Lower lobe of right lung (tissue), 2 donors: ENCODE data around the gene TMIGD1. TPM values are rescaled to one million over a fixed set of nuclear protein-coding genes. Genes with fewer than 3 reads are reported as not detected.

Experiments
- ATAC-seq, 2 donors: fragments of 200-7000 bp; cut with Tn5 transposase; one replicate each; pipeline ENCODE4 v1.9.1; 2020 to 2022; ENCODE audit warnings: mild to moderate bottlenecking in 2 of 2, moderate library complexity in 2 of 2
- DNase-seq: peaks from one replicate; pipeline ENCODE4 v3.0.0-alpha.2; 2020
- H3K27ac ChIP-seq: fragments of 200-600 bp; one replicate; pipeline ENCODE4 v1.8.0; 2022
- H3K27me3 ChIP-seq: fragments of 200-600 bp; one replicate; pipeline ENCODE4 v1.8.0; 2022; ENCODE audit warnings: low read depth
- H3K36me3 ChIP-seq: fragments of 200-600 bp; one replicate; pipeline ENCODE4 v1.8.0; 2022; ENCODE audit warnings: mild to moderate bottlenecking
- H3K4me1 ChIP-seq: fragments of 200-600 bp; one replicate; pipeline ENCODE4 v1.8.0; 2022
- H3K4me3 ChIP-seq: fragments of 200-600 bp; one replicate; pipeline ENCODE4 v1.8.0; 2022; ENCODE audit warnings: mild to moderate bottlenecking
- H3K9me3 ChIP-seq: fragments of 200-600 bp; one replicate; pipeline ENCODE4 v1.8.0; 2022
- intact Hi-C: fragments of 100-400 bp; cut with DNase I; formaldehyde crosslinking; loops from one replicate; pipeline ENCODE4 v1.11.0; 2022
- total RNA-seq: library from RNA; stranded (reverse); fragmentation: NEBNext Ultra II Directional; extraction: Animal tissue kit (Norgen Biotek cat#: 25700); gene quantifications from one replicate; pipeline ENCODE4 v1.2.1, GENCODE V29; 2021
- TF ChIP-seq, protein P1 (sequence below): fragments of 200-600 bp; IDR thresholded peaks from one replicate; pipeline ENCODE4 v1.8.0; 2022; ENCODE audit warnings: antibody characterized with exemption, mild to moderate bottlenecking
- donor health status: DM: no; HTN: yes; CAD: no; lungs with severe emphysema.

Gene TMIGD1
- total RNA-seq, 1 donor from 2014 or later: not detected

DNA sequence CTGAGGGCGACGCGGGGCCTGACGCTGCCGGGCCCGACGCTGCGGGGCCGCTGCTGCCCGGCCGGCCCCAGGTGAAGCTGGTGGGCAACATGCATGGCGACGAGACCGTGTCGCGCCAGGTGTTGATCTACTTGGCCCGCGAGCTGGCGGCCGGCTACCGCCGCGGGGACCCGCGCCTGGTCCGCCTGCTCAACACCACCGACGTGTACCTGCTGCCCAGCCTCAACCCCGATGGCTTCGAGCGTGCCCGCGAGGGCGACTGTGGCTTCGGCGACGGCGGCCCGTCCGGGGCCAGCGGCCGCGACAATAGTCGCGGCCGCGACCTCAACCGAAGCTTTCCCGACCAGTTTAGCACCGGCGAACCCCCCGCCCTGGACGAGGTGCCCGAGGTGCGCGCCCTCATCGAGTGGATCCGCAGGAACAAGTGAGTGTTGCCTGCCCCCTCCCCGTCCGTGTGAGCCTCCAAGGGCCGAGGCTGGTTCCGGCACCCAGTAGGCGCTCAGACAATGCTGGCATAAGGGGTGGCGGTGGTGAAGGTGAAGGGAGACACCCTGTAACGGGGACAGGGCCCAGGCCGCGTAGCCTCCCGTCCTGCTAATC, 45.5 kb upstream of the TMIGD1 start:
- ATAC-seq: peak; percentile 36 to 42
- intact Hi-C loops: no loop called here
- Histone ChIP-seq H3K27ac (peak overlapping the region; percentile 90), H3K4me1 (peaks cover 56% of the 10 kb centered on the region), H3K27me3 (no peaks in the 10 kb centered on the region), H3K36me3 (no peaks in the 10 kb centered on the region), H3K4me3 (peak overlapping the region; percentile 87), H3K9me3 (no peaks in the 10 kb centered on the region)
- TF ChIP-seq, protein P1, sequence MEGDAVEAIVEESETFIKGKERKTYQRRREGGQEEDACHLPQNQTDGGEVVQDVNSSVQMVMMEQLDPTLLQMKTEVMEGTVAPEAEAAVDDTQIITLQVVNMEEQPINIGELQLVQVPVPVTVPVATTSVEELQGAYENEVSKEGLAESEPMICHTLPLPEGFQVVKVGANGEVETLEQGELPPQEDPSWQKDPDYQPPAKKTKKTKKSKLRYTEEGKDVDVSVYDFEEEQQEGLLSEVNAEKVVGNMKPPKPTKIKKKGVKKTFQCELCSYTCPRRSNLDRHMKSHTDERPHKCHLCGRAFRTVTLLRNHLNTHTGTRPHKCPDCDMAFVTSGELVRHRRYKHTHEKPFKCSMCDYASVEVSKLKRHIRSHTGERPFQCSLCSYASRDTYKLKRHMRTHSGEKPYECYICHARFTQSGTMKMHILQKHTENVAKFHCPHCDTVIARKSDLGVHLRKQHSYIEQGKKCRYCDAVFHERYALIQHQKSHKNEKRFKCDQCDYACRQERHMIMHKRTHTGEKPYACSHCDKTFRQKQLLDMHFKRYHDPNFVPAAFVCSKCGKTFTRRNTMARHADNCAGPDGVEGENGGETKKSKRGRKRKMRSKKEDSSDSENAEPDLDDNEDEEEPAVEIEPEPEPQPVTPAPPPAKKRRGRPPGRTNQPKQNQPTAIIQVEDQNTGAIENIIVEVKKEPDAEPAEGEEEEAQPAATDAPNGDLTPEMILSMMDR: no peak
- DNase-seq: peak; percentile 65

DNA sequence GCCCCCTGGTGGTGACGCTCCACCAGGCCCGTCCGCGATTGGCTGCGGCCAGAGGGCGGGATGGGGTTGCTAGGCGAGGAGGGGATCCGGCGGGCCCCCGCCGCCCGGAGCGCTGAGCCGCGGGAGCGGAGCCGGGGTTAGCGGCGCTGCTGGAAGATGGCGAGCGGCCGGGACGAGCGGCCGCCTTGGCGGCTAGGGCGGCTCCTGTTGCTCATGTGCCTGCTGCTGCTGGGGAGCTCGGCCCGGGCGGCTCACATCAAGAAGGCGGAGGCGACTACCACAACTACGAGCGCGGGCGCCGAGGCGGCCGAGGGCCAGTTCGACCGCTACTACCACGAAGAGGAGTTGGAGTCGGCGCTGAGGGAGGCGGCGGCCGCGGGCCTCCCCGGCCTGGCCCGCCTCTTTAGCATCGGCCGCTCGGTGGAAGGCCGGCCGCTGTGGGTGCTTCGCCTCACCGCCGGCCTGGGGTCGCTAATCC, 45.0 kb upstream of the TMIGD1 start, which contains the start of gene CPD:
CPD (plus strand) TSS at position 103 of the 478 bp plus-strand sequence; CDS start at position 157, 54 bp downstream.
- Histone ChIP-seq H3K27me3 (no peaks in the 10 kb centered on the region), H3K4me1 (peaks cover 54% of the 10 kb centered on the region), H3K9me3 (no peaks in the 10 kb centered on the region), H3K36me3 (no peaks in the 10 kb centered on the region), H3K27ac (peak within 1 kb of the TSS; percentile 90), H3K4me3 (peak within 1 kb of the TSS; percentile 87)
- DNase-seq (peak; percentile 96), ATAC-seq (peak; percentile 98 to 99)
- TF ChIP-seq, protein P1: no peak
- intact Hi-C loops: no loop called here

DNA sequence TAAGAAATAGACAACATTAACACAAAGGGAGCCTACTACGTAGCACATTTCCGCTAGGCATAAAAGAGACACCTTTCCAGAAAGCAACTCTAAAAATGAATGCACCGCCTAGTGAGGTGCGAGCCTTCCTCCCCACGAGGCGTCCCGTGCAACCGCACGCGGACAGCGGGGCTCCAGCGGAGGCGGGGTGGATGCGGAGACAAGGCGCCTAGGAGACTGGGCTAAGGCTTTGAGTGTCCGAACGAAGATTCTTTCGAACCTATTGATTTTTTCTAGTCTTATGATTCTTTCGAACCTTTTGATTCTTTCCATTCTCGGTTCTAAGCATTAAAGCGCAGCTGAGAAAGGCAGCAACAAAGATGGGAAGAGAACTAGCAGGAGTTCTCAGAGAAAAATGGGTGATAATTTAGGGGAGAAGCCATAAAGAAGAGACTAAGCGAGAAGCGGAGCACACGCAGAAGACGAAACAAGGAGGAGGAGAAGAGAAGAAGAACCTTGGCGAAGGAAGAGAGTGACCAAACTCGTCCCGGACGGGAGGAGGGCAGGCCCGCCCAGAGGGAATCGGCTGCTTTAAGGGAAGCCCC, 44.5 kb upstream of the TMIGD1 start:
- H3K9me3 ChIP-seq: no peaks in the 10 kb centered on the region
- H3K36me3 ChIP-seq: no peaks in the 10 kb centered on the region
- TF ChIP-seq, protein P1: no peak
- H3K4me3 ChIP-seq: peak overlapping the region; percentile 87
- no peaks in the 10 kb centered on the region for H3K27me3 ChIP-seq
- H3K27ac ChIP-seq: peak overlapping the region; percentile 90
- intact Hi-C loops: no loop called here
- DNase-seq (peak; percentile 65), ATAC-seq (peak; percentile 31 to 37)
- H3K4me1 ChIP-seq: peaks cover 49% of the 10 kb centered on the region

DNA sequence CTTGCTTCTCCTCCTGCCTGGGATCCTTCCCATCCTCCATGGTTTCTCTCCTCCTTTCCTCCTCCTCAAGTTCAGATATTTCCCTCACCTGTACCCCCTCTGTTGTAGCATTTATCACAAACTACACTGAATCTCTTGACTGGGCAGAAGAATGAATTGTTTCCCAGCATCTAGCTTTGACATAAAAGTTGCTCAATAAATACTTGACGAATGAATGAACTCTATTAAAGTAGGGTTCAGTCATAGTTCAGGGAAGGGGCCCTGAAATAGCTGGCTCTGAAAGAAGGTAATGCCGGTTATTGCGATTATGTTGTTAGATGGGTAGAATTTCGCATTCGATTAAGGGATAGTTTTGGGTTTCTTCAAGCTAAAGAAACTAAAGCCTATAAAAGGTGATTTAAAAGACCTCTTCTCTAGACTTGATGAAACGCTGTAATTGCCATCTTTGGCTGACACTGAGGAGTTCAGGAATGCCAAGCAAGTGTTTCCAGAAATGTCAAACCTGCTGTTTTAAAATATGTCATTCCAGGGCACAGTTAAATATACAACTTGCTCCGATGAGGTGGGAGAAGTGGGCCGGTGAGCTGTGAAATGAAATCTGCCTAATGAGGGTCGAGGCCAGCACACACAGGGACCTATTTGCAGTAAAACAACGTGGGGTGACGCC, 43.9 kb upstream of the TMIGD1 start:
- Histone ChIP-seq H3K27ac (peak overlapping the region; percentile 90), H3K36me3 (no peaks in the 10 kb centered on the region), H3K9me3 (no peaks in the 10 kb centered on the region), H3K4me1 (peaks cover 43% of the 10 kb centered on the region), H3K27me3 (no peaks in the 10 kb centered on the region), H3K4me3 (peak overlapping the region; percentile 87)
- TF ChIP-seq, protein P1: no peak
- no peak for DNase-seq
- no peak for ATAC-seq
- intact Hi-C loops: no loop called here

DNA sequence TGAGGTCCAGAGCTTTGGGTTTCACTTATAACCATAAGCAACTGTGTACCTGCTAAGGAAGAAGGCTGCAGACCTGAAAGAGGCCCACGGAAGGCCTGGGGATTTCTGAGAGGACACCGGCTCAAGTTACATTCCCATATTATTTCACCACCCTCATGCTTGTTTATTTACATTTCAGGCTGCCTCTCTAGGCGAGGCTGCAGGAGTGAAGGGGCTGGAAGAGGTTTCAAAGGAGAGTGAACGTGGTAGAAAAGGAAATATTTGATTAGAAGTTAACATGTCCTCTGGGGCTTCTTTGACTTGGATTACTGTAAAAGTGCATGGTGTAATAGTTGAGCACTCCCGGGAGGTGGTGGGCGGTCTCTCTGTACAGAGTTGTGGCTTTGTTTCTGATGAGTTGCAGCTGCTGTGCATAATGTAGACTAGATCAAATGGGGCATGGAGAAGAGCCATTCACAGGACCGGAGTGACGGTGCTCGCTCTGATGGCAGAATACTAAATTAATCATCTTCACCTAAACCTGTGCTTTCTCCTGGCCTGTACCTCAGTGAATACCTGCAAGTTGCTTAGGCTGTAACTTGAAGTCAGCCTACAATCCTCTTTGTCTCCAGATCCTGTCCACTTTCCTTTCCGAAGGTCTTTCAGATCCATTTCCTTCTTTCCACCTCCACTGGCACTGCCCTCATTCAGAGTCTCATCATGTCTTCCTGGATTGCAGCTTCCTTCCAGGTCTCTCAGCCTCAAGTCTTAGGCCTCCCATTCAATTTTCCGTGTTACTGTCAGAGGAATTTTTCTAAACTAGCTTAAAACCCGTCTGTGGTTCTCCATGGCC, 43.0 kb upstream of the TMIGD1 start:
- Histone ChIP-seq H3K27ac (peak overlapping the region; percentile 25), H3K9me3 (no peaks in the 10 kb centered on the region), H3K4me1 (peaks cover 34% of the 10 kb centered on the region), H3K36me3 (no peaks in the 10 kb centered on the region), H3K4me3 (no peak overlapping the region), H3K27me3 (no peaks in the 10 kb centered on the region)
- TF ChIP-seq, protein P1: no peak
- ATAC-seq (peak; percentile 13 to 25), DNase-seq (no peak)
- intact Hi-C loops: no loop called here
